SK-N-SH (cell line): ENCODE measurements around the gene PIGM. TPM values are rescaled to one million over a fixed set of nuclear protein-coding genes. Genes with fewer than 3 reads are reported as not detected.

ENCODE experiments used
- CTCF ChIA-PET: fragments of 300-600, 350-600 bp; formaldehyde crosslinking; extraction: SDS; loops from one replicate; lab custom pipeline; 2021; lab: Yijun Ruan, JAX
- POLR2A ChIA-PET: fragments of 350-600 bp; sonication (Branson Sonifier 250); formaldehyde crosslinking; extraction: SDS; loops from one replicate; lab custom pipeline; 2020; ENCODE audit warnings: antibody characterized with exemption, inconsistent platforms; lab: Yijun Ruan, JAX
- DNase-seq: peaks from one replicate; pipeline ENCODE4 v3.0.0; 2012
- H2AFZ ChIP-seq: fragments of 200-600 bp; sonication (generic); 2 replicates; pipeline ENCODE4 v1.8.1; 2016; ENCODE audit warnings: antibody characterized with exemption, mild to moderate bottlenecking, low read depth
- H3F3A ChIP-seq: fragments of 200-600 bp; sonication (generic); replicated peaks from 2 replicates; pipeline ENCODE3; 2016; ENCODE audit warnings: antibody characterized with exemption, mild to moderate bottlenecking; ENCODE audit not compliant: insufficient read depth
- H3K27ac ChIP-seq, 2 experiments: fragments of 200-500 bp in 1 of 2; fragments of 200-600 bp in 1 of 2; sonication (Bioruptor generic) in 1 of 2; sonication (generic), shearing (Covaris generic) in 1 of 2; 2 replicates each; pipeline versions ENCODE4 v1.5.1 to v1.6.1; 2014 to 2016; ENCODE audit warnings: low read depth in 2 of 2, inconsistent platforms in 1 of 2, low read length in 1 of 2, mild to moderate bottlenecking in 1 of 2, mixed read lengths in 1 of 2
- H3K27me3 ChIP-seq: fragments of 200-600 bp; sonication (generic), shearing (Covaris generic); 2 replicates; pipeline ENCODE4 v1.6.1; 2016; ENCODE audit warnings: mixed run types; ENCODE audit not compliant: insufficient read depth
- H3K36me3 ChIP-seq, 2 experiments: fragments of 200-500 bp in 1 of 2; fragments of 200-600 bp in 1 of 2; sonication (Bioruptor generic) in 1 of 2; sonication (generic) in 1 of 2; replicated peaks in 1 of 2; 2 replicates each; pipeline versions ENCODE3 to v1.5.1; 2014 to 2016; ENCODE audit warnings: low read length in 1 of 2, mild to moderate bottlenecking in 1 of 2; ENCODE audit not compliant: insufficient read depth in 2 of 2, control insufficient read depth in 1 of 2
- H3K4me1 ChIP-seq, 2 experiments: fragments of 200-500 bp in 1 of 2; fragments of 200-600 bp in 1 of 2; sonication (Bioruptor generic) in 1 of 2; sonication (generic), shearing (Covaris generic) in 1 of 2; 2 replicates each; pipeline versions ENCODE4 v1.5.1 to v1.6.1; 2014 to 2016; ENCODE audit warnings: low read depth in 1 of 2, low read length in 1 of 2, mixed run types in 1 of 2; ENCODE audit not compliant: insufficient read depth in 2 of 2, control insufficient read depth in 1 of 2
- H3K4me2 ChIP-seq: fragments of 200-600 bp; sonication (generic), shearing (Covaris generic); 2 replicates; pipeline ENCODE4 v1.6.1; 2017; ENCODE audit warnings: mixed run types
- H3K4me3 ChIP-seq, 2 experiments: fragments of 200-500 bp in 1 of 2; fragments of 200-600 bp in 1 of 2; sonication (Bioruptor generic) in 1 of 2; sonication (generic), shearing (Covaris generic) in 1 of 2; 2 replicates each; pipeline versions ENCODE4 v1.5.1 to v1.8.1; 2014 to 2016; ENCODE audit warnings: low read depth in 2 of 2, inconsistent platforms in 1 of 2, low read length in 1 of 2, mild to moderate bottlenecking in 1 of 2, mixed read lengths in 1 of 2, moderate library complexity in 1 of 2
- H3K79me2 ChIP-seq: fragments of 200-600 bp; sonication (generic); 2 replicates; pipeline ENCODE4 v1.8.1; 2017; ENCODE audit warnings: mild to moderate bottlenecking; ENCODE audit not compliant: insufficient read depth
- H3K9ac ChIP-seq: fragments of 200-600 bp; sonication (generic); 2 replicates; pipeline ENCODE4 v1.6.1; 2017; ENCODE audit warnings: mixed run types
- H3K9me2 ChIP-seq: fragments of 200-600 bp; sonication (generic); 2 replicates; pipeline ENCODE4 v1.6.1; 2017; ENCODE audit warnings: mixed run types
- H3K9me3 ChIP-seq: fragments of 200-600 bp; sonication (generic); 2 replicates; pipeline ENCODE4 v1.6.1; 2017; ENCODE audit warnings: mixed run types, mild to moderate bottlenecking, moderate library complexity
- H4K20me1 ChIP-seq: fragments of 200-600 bp; sonication (generic); 2 replicates; pipeline ENCODE4 v1.6.1; 2017; ENCODE audit warnings: mild to moderate bottlenecking, mixed run types; ENCODE audit not compliant: insufficient read depth
- CHD2 ChIP-seq: fragments of 150-350 bp; IDR thresholded peaks from 2 replicates; pipeline ENCODE4 v1.6.1; 2018; ENCODE audit warnings: low read length; ENCODE audit not compliant: partially characterized antibody
- CTCF ChIP-seq: fragments of 200-600 bp; sonication (generic); IDR thresholded peaks from 2 replicates; pipeline ENCODE4 v1.6.1; 2017; ENCODE audit warnings: antibody characterized with exemption, mild to moderate bottlenecking, moderate library complexity
- ELF1 ChIP-seq: IDR thresholded peaks from 2 replicates; pipeline ENCODE4 v1.4.0; 2012
- FOSL2 ChIP-seq: IDR thresholded peaks from 2 replicates; pipeline ENCODE4 v1.4.0; 2012; ENCODE audit warnings: low read depth, mild to moderate bottlenecking, moderate library complexity, borderline replicate concordance
- IRF3 ChIP-seq: fragments of 150-350 bp; IDR thresholded peaks from 2 replicates; pipeline ENCODE4 v1.6.1; 2016; ENCODE audit warnings: mild to moderate bottlenecking, low read depth, low read length
- JUND ChIP-seq: IDR thresholded peaks from 2 replicates; pipeline ENCODE4 v1.4.0; 2012
- MXI1 ChIP-seq: IDR thresholded peaks from 2 replicates; pipeline ENCODE4 v1.6.1; 2012; ENCODE audit warnings: mild to moderate bottlenecking, low read depth, low read length, improper control_type of control experiment
- NRF1 ChIP-seq: IDR thresholded peaks from 2 replicates; pipeline ENCODE4 v1.6.1; 2012; ENCODE audit warnings: low read depth, mild to moderate bottlenecking, low read length
- RAD21 ChIP-seq: IDR thresholded peaks from 2 replicates; pipeline ENCODE4 v1.6.1; 2012; ENCODE audit warnings: mild to moderate bottlenecking, low read length
- RCOR1 ChIP-seq: fragments of 150-350 bp; IDR thresholded peaks from 2 replicates; pipeline ENCODE4 v1.6.1; 2017; ENCODE audit warnings: antibody characterized with exemption, low read length
- RXRA ChIP-seq: IDR thresholded peaks from 2 replicates; pipeline ENCODE4 v1.4.0; 2012; ENCODE audit warnings: low read depth, mild to moderate bottlenecking, borderline replicate concordance
- TAF1 ChIP-seq: IDR thresholded peaks from 2 replicates; pipeline ENCODE4 v1.6.1; 2012; ENCODE audit warnings: low read depth, mild to moderate bottlenecking, low read length, moderate library complexity, borderline replicate concordance
- TEAD4 ChIP-seq: IDR thresholded peaks from 2 replicates; pipeline ENCODE4 v1.4.0; 2012; ENCODE audit warnings: mild to moderate bottlenecking, borderline replicate concordance; ENCODE audit not compliant: insufficient read depth
- USF2 ChIP-seq: fragments of 150-350 bp; IDR thresholded peaks from 2 replicates; pipeline ENCODE4 v1.6.1; 2017; ENCODE audit warnings: antibody characterized with exemption, low read length, low read depth, borderline replicate concordance
- YY1 ChIP-seq: IDR thresholded peaks from 2 replicates; pipeline ENCODE4 v1.4.0; 2012; ENCODE audit warnings: low read depth, mild to moderate bottlenecking
- WGBS: methylation state at CpG from one replicate; pipeline ENCODE4 v1.1.6; 2017; ENCODE audit warnings: low lambda C conversion rate; 5-methylcytosine and 5-hydroxymethylcytosine counted together
- polyA plus RNA-seq, 3 experiments: library from polyadenylated mRNA; depleted of rRNA; stranded (reverse); fragments of >200 nt; gene quantifications; 2 replicates each; pipeline ENCODE4 v1.2.3, GENCODE V29; 2012
- TF ChIP-seq, protein P1 (sequence below): IDR thresholded peaks from 2 replicates; pipeline ENCODE4 v1.4.0; 2012; ENCODE audit warnings: low read depth, borderline replicate concordance
- TF ChIP-seq, protein P2 (sequence below): IDR thresholded peaks from 2 replicates; pipeline ENCODE4 v1.4.0; 2012; ENCODE audit warnings: low read depth, borderline replicate concordance
- TF ChIP-seq, protein P3 (sequence below): IDR thresholded peaks from 2 replicates; pipeline ENCODE4 v1.4.0; 2012; ENCODE audit warnings: low read depth

The PIGM gene
- polyA plus RNA-seq, 1 of the 3 experiments (the other 2 are of a cell fraction), result 4.0 TPM

GRCh38 chr1:159981351-159982055 lies 50.3 kb downstream of the PIGM start:
- Histone ChIP-seq H3K4me2 (no peak overlapping the region), H3K36me3 (no peaks in the 10 kb centered on the region), H3K9me2 (no peaks in the 10 kb centered on the region), H3K4me3 (no peak overlapping the region), H3K79me2 (no peaks in the 10 kb centered on the region), H3K27me3 (peaks cover 46% of the 10 kb centered on the region; the same call in 1 of the 2 replicates), H2AFZ (no peak overlapping the region), H3F3A (no peaks in the 10 kb centered on the region), H3K4me1 (no peaks in the 10 kb centered on the region), H4K20me1 (no peaks in the 10 kb centered on the region), H3K27ac (no peak overlapping the region), H3K9ac (no peak overlapping the region), H3K9me3 (no peaks in the 10 kb centered on the region)
- TF ChIP-seq FOSL2, result no peak
- TF ChIP-seq ELF1, result no peak
- TF ChIP-seq, protein P1, sequence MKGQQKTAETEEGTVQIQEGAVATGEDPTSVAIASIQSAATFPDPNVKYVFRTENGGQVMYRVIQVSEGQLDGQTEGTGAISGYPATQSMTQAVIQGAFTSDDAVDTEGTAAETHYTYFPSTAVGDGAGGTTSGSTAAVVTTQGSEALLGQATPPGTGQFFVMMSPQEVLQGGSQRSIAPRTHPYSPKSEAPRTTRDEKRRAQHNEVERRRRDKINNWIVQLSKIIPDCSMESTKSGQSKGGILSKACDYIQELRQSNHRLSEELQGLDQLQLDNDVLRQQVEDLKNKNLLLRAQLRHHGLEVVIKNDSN, result no peak
- TF ChIP-seq, protein P2, sequence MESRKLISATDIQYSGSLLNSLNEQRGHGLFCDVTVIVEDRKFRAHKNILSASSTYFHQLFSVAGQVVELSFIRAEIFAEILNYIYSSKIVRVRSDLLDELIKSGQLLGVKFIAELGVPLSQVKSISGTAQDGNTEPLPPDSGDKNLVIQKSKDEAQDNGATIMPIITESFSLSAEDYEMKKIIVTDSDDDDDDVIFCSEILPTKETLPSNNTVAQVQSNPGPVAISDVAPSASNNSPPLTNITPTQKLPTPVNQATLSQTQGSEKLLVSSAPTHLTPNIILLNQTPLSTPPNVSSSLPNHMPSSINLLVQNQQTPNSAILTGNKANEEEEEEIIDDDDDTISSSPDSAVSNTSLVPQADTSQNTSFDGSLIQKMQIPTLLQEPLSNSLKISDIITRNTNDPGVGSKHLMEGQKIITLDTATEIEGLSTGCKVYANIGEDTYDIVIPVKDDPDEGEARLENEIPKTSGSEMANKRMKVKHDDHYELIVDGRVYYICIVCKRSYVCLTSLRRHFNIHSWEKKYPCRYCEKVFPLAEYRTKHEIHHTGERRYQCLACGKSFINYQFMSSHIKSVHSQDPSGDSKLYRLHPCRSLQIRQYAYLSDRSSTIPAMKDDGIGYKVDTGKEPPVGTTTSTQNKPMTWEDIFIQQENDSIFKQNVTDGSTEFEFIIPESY, result no peak
- 48% methylated on average over 5 of the region's 6 CpGs for WGBS
- no peak for DNase-seq
- CTCF ChIA-PET, result interaction anchor here (5.0 kb wide), 1 partner anchor 26 kb away, joined by 41 read pairs; no protein-coding TSS in a partner anchor
- POLR2A ChIA-PET, result no interaction called here

DNA sequence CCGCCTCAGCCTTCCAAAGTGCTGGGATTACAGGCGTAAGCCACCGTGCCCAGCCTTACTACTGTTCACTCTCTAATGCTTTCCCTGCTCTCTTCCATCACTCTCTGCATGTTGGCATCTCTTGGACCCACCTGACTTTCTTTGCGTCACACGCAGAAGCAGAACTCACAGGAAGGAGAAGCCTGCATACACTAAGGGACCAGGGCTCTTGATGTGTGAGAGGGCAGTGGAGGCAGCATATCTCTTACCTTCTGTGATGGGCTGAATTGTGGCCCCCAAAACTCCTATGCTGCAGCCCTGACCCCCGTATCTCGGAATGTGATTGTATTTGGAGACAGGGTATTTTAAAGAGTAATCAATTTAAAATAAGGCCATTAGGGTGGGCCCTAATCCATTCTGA lies 51.0 kb downstream of the PIGM start:
- Histone ChIP-seq H4K20me1 (no peaks in the 10 kb centered on the region), H3K9me3 (no peaks in the 10 kb centered on the region), H3K27me3 (peaks cover 46% of the 10 kb centered on the region; the same call in 1 of the 2 replicates), H3K79me2 (no peaks in the 10 kb centered on the region), H3K4me1 (no peaks in the 10 kb centered on the region), H2AFZ (no peak overlapping the region), H3K9me2 (no peaks in the 10 kb centered on the region), H3F3A (no peaks in the 10 kb centered on the region), H3K27ac (no peak overlapping the region), H3K36me3 (no peaks in the 10 kb centered on the region), H3K9ac (no peak overlapping the region), H3K4me3 (no peak overlapping the region), H3K4me2 (no peak overlapping the region)
- ChIA-PET POLR2A (no interaction called here), CTCF (no interaction called here)
- 47% methylated on average over 7 of the region's 7 CpGs for WGBS
- DNase-seq, result no peak
- TF ChIP-seq CTCF (no peak), RXRA (no peak), TAF1 (no peak), RAD21 (no peak), IRF3 (no peak), YY1 (no peak), TEAD4 (no peak), JUND (no peak), RCOR1 (no peak), USF2 (no peak), MXI1 (no peak), CHD2 (no peak), NRF1 (no peak)
- TF ChIP-seq, protein P3, sequence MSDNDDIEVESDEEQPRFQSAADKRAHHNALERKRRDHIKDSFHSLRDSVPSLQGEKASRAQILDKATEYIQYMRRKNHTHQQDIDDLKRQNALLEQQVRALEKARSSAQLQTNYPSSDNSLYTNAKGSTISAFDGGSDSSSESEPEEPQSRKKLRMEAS, result no peak
- TF ChIP-seq, protein P1, result no peak
